ENCODE measurements around the gene KPNA5.
"Not testable (repeated sequence)": the region's sequence is repeated elsewhere in the genome, so short reads cannot be mapped to it uniquely, and the experiment has no call there.

The KPNA5 gene

DNA sequence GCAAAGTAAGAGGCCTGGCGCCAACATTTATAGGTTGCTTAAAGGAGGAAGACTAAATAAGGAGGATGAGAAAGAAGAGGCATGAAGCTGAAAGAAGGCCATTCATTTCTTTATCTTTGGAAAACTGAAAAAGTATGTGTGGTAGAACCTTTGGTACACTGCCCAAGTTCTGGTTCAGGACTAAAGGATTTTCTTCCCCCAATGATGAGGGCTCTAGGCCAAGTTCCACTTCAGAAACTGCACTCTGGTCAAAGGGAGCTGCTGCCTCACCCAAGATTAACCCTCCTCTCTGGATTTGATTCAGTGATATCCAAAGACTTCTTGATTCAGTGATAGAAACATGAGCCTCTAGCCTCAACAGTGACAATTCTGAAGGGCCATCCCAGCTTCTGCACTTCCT lies 5.0 kb upstream of the KPNA5 start:
- Mint-ChIP-seq H3K4me3 (no peak overlapping the region), H3K27ac (no peak overlapping the region), H3K9me3 (no peaks in the 10 kb centered on the region), H3K36me3 (ENCODE audit: low read depth) (peaks cover 3% of the 10 kb centered on the region), H3K4me1 (ENCODE audit: low read depth) (peaks cover 7% of the 10 kb centered on the region), H3K27me3 (peaks cover 5% of the 10 kb centered on the region)
- intact Hi-C loops (cut with micrococcal nuclease), result no loop called here

DNA sequence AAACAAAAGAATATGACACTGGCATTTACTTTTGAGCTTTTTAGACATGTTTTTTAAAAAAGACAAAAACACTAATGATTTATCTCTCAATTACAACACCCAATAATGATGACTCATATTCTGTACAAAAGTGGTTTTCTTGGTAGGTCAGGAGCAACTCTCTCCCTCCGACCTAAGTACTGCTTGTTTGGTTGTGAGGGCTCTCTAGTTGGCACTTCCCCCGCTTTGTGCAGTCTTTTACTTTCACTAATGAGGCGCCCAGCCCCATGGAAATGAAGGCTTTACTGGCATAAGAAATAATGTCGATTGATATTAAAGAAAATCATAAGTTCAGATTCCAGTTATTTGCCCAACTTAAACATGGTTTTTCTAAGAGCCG lies 1.3 kb downstream of the KPNA5 start:
- peaks cover 25% of the 10 kb centered on the region for H3K4me1 Mint-ChIP-seq (ENCODE audit: low read depth)

GRCh38 chr6:116685437-116685993 lies 4.5 kb downstream of the KPNA5 start:
- intact Hi-C loops (cut with micrococcal nuclease), result no loop called here
- peaks cover 27% of the 10 kb centered on the region for H3K36me3 Mint-ChIP-seq (ENCODE audit: low read depth)
- H3K27ac Mint-ChIP-seq, result no peak overlapping the region
- H3K9me3 Mint-ChIP-seq, result no peaks in the 10 kb centered on the region
- H3K27me3 Mint-ChIP-seq, result no peaks in the 10 kb centered on the region
- H3K4me3 Mint-ChIP-seq, result no peak overlapping the region
- peaks cover 18% of the 10 kb centered on the region for H3K4me1 Mint-ChIP-seq (ENCODE audit: low read depth)

More for the DNA sequence above, 1.3 kb downstream of the KPNA5 start:
- H3K27ac Mint-ChIP-seq, result peak overlapping the region; percentile 94
- H3K4me3 Mint-ChIP-seq, result peak overlapping the region; percentile 98
- H3K27me3 Mint-ChIP-seq, result no peaks in the 10 kb centered on the region
- intact Hi-C loops (cut with micrococcal nuclease), result no loop called here
- H3K36me3 Mint-ChIP-seq (ENCODE audit: low read depth), result peaks cover 27% of the 10 kb centered on the region
- H3K9me3 Mint-ChIP-seq, result no peaks in the 10 kb centered on the region

DNA sequence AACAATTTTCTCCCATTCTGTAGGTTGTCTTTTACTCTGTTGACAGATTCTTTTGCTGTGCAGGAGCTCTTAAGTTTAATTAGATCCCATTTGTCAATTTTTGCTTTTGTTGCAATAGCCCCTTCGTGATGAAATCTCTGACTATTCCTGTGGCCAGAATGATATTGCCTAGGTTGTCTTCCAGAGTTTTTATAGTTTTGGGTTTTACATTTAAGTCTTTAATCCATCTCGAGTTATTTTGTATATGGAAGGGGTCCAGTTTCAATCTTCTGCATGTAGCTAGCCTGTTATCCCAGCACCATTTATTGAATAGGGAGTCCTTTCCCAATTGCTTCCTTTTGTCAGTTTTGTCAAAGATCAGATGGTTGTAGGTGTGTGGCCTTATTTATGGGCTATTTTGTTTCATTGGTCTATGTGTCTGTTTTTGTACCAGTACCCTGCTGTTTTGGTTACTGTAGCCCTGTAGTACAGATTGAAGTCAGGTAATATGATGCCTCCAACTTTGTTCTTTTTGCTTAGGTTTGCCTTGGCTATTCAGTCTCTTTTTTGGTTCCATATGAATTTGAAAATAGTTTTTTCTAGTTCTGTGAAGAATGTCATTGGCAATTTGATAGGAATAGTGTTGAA lies 5.6 kb downstream of the KPNA5 start:
- H3K27me3 Mint-ChIP-seq; H3K9me3 Mint-ChIP-seq; H3K4me3 Mint-ChIP-seq; H3K27ac Mint-ChIP-seq; intact Hi-C loops (cut with micrococcal nuclease): not testable (repeated sequence)
- Mint-ChIP-seq H3K4me1 (ENCODE audit: low read depth) (peaks cover 16% of the 10 kb centered on the region), H3K36me3 (ENCODE audit: low read depth) (peaks cover 18% of the 10 kb centered on the region)

DNA sequence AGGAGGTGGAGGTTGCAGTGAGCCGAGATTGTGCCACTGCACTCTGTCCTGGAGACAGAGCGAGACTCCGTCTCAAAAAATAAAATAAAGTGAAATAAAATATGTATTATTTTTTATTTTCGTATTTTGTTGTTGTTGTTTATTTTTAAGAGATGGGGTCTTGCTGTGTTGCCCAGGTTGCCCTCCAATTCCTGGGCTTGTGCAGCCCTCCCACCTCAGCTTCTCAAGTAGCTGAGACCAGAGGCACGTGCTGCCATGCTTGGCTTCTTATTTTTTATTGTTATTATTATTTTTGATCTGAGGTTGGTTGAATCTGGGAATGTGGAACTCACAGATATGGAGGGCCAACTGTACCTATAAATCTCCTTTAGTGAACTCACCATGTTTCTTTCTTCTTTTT lies 10.1 kb downstream of the KPNA5 start:
- Mint-ChIP-seq H3K4me1 (ENCODE audit: low read depth) (peaks cover 5% of the 10 kb centered on the region), H3K4me3 (no peak overlapping the region), H3K27ac (no peak overlapping the region), H3K36me3 (ENCODE audit: low read depth) (peaks cover 10% of the 10 kb centered on the region), H3K9me3 (no peaks in the 10 kb centered on the region), H3K27me3 (no peaks in the 10 kb centered on the region)
- intact Hi-C loops (cut with micrococcal nuclease), result no loop called here

- not testable (repeated sequence) for H3K36me3 Mint-ChIP-seq (ENCODE audit: low read depth)
Measured at GRCh38 chr6:116692873-116693272, 11.9 kb downstream of the KPNA5 start.

DNA sequence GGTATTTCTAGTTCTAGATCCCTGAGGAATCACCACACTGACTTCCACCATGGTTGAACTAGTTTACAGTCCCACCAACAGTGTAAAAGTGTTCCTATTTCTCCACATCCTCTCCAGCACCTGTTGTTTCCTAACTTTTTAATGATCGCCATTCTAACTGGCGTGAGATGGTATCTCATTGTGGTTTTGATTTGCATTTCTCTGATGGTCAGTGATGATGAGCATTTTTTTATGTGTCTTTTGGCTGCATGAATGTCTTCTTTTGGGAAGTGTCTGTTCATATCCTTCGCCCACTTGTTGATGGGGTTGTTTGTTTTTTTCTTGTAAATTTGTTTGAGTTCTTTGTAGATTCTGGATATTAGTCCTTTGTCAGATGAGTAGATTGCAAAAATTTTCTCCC lies 12.3 kb downstream of the KPNA5 start:
- not testable (repeated sequence) for H3K27me3 Mint-ChIP-seq

More at GRCh38 chr6:116692873-116693272, 11.9 kb downstream of the KPNA5 start:
- H3K4me1 Mint-ChIP-seq (ENCODE audit: low read depth), result peaks cover 11% of the 10 kb centered on the region
- H3K9me3 Mint-ChIP-seq; intact Hi-C loops (cut with micrococcal nuclease); H3K4me3 Mint-ChIP-seq; H3K27me3 Mint-ChIP-seq; H3K27ac Mint-ChIP-seq: not testable (repeated sequence)

GRCh38 chr6:116695401-116695800 lies 14.4 kb downstream of the KPNA5 start:
- Mint-ChIP-seq H3K36me3 (ENCODE audit: low read depth) (peaks cover 18% of the 10 kb centered on the region), H3K4me1 (ENCODE audit: low read depth) (peaks cover 11% of the 10 kb centered on the region), H3K9me3 (no peaks in the 10 kb centered on the region), H3K27ac (no peak overlapping the region), H3K27me3 (no peaks in the 10 kb centered on the region), H3K4me3 (no peak overlapping the region)
- intact Hi-C loops (cut with micrococcal nuclease), result no loop called here

More for the DNA sequence above, 12.3 kb downstream of the KPNA5 start:
- peaks cover 11% of the 10 kb centered on the region for H3K4me1 Mint-ChIP-seq (ENCODE audit: low read depth)
- H3K4me3 Mint-ChIP-seq; H3K27ac Mint-ChIP-seq; H3K36me3 Mint-ChIP-seq (ENCODE audit: low read depth); intact Hi-C loops (cut with micrococcal nuclease); H3K9me3 Mint-ChIP-seq: not testable (repeated sequence)

- Mint-ChIP-seq H3K4me1 (ENCODE audit: low read depth) (peaks cover 11% of the 10 kb centered on the region), H3K9me3 (no peaks in the 10 kb centered on the region), H3K27me3 (no peaks in the 10 kb centered on the region), H3K27ac (no peak overlapping the region), H3K36me3 (ENCODE audit: low read depth) (peaks cover 30% of the 10 kb centered on the region), H3K4me3 (no peak overlapping the region)
- intact Hi-C loops (cut with micrococcal nuclease), result no loop called here
Measured at GRCh38 chr6:116697480-116697879, 16.5 kb downstream of the KPNA5 start.

DNA sequence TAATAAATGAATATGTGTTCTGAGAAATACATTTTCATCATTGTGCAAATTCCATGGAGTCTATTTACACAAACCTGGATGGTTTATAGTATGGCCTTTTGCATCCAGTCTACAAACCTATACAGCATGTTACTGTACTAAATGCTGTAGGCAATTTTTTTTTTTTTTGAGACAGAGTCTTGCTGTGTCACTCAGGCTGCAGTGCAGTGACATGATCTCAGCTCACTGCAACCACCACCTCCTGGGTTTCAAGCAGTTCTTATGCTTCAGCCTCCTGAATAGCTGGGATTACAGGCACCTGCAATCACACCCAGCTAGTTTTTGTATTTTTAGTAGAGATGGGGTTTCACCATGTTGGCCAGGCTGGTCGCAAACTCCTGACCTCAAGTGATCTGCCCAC lies 22.9 kb downstream of the KPNA5 start:
- H3K27ac Mint-ChIP-seq; H3K9me3 Mint-ChIP-seq; H3K27me3 Mint-ChIP-seq; intact Hi-C loops (cut with micrococcal nuclease); H3K4me3 Mint-ChIP-seq; H3K4me1 Mint-ChIP-seq (ENCODE audit: low read depth): not testable (repeated sequence)
- H3K36me3 Mint-ChIP-seq (ENCODE audit: low read depth), result peaks cover 42% of the 10 kb centered on the region

GRCh38 chr6:116705917-116706316 lies 24.9 kb downstream of the KPNA5 start:
- no peak overlapping the region for H3K27ac Mint-ChIP-seq
- no peaks in the 10 kb centered on the region for H3K27me3 Mint-ChIP-seq
- intact Hi-C loops (cut with micrococcal nuclease), result no loop called here
- no peaks in the 10 kb centered on the region for H3K9me3 Mint-ChIP-seq
- peaks cover 43% of the 10 kb centered on the region for H3K36me3 Mint-ChIP-seq (ENCODE audit: low read depth)
- no peak overlapping the region for H3K4me3 Mint-ChIP-seq
- H3K4me1 Mint-ChIP-seq (ENCODE audit: low read depth), result no peaks in the 10 kb centered on the region

DNA sequence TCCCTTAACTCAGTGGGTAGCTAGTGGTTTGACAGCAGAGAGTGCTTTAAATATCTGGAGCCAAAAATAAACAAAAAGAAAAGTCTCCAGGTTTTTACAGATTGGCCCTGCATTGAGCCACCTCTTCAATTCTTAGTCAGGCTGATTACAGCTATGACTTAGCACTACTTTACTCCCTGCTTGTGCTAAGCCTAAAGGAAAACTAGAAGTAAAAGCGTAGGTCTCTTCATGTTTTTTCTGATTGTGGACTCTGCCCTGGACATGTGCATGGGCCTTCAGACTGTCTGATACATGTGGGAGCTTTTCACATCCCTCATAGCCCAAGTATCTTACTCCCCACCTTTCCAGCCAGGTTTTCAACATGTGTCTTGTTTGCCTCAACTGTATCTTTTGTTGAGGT lies 33.3 kb downstream of the KPNA5 start:
- intact Hi-C loops (cut with micrococcal nuclease), result no loop called here
- no peaks in the 10 kb centered on the region for H3K27me3 Mint-ChIP-seq
- H3K4me1 Mint-ChIP-seq (ENCODE audit: low read depth), result peaks cover 12% of the 10 kb centered on the region
- no peak overlapping the region for H3K4me3 Mint-ChIP-seq
- no peaks in the 10 kb centered on the region for H3K9me3 Mint-ChIP-seq
- H3K27ac Mint-ChIP-seq, result no peak overlapping the region
- H3K36me3 Mint-ChIP-seq (ENCODE audit: low read depth), result peaks cover 71% of the 10 kb centered on the region

GRCh38 chr6:116714761-116715160 lies 33.8 kb downstream of the KPNA5 start:
- Mint-ChIP-seq H3K4me1 (ENCODE audit: low read depth) (peaks cover 12% of the 10 kb centered on the region), H3K27ac (no peak overlapping the region), H3K27me3 (no peaks in the 10 kb centered on the region), H3K9me3 (no peaks in the 10 kb centered on the region), H3K36me3 (ENCODE audit: low read depth) (peaks cover 71% of the 10 kb centered on the region), H3K4me3 (no peak overlapping the region)
- intact Hi-C loops (cut with micrococcal nuclease), result no loop called here

GRCh38 chr6:116726947-116727346 lies 45.9 kb downstream of the KPNA5 start:
- intact Hi-C loops (cut with micrococcal nuclease), result no loop called here
- Mint-ChIP-seq H3K4me1 (ENCODE audit: low read depth) (no peaks in the 10 kb centered on the region), H3K9me3 (no peaks in the 10 kb centered on the region), H3K27me3 (no peaks in the 10 kb centered on the region), H3K36me3 (ENCODE audit: low read depth) (peaks cover 51% of the 10 kb centered on the region), H3K4me3 (no peak overlapping the region), H3K27ac (no peak overlapping the region)

GRCh38 chr6:116730513-116730912 lies 49.5 kb downstream of the KPNA5 start:
- Mint-ChIP-seq H3K27ac (no peak overlapping the region), H3K9me3 (no peaks in the 10 kb centered on the region), H3K4me1 (ENCODE audit: low read depth) (no peaks in the 10 kb centered on the region), H3K36me3 (ENCODE audit: low read depth) (peaks cover 41% of the 10 kb centered on the region), H3K4me3 (no peak overlapping the region), H3K27me3 (no peaks in the 10 kb centered on the region)
- intact Hi-C loops (cut with micrococcal nuclease), result no loop called here

Measured in dendritic cell treated with granulocyte-macrophage colony-stimulating factor and Interleukin-4, amounts not matched to agents 40 ng/mL and 50 ng/mL, for 4 days (primary cell).